Fibroblast of the aortic adventitia (primary cell): ENCODE data around the gene CRLF2. TPM values are rescaled to one million over a fixed set of nuclear protein-coding genes. Genes with fewer than 3 reads are reported as not detected.
"Not testable (repeated sequence)": the region's sequence is repeated elsewhere in the genome, so short reads cannot be mapped to it uniquely, and the experiment has no call there.

Source experiments
- DNase-seq: peaks from one replicate; pipeline ENCODE4 v3.0.0-alpha.2; 2010; ENCODE audit warnings: low read depth
- H3K4me3 ChIP-seq: 2 replicates; pipeline ENCODE4 v1.5.1; 2011; ENCODE audit warnings: low read depth, mild to moderate bottlenecking, control low read depth, low read length, moderate library complexity
- CTCF ChIP-seq: IDR thresholded peaks from 2 replicates; pipeline ENCODE4 v1.5.1; 2011; ENCODE audit warnings: mild to moderate bottlenecking, low read length, control low read depth, inconsistent platforms; ENCODE audit not compliant: insufficient read depth
- total RNA-seq: library from RNA; depleted of rRNA; stranded (reverse); fragments of >200 nt; gene quantifications from 2 replicates; pipeline ENCODE4 v1.2.3, GENCODE V29; 2012; ENCODE audit warnings: low replicate concordance

Gene CRLF2
- not detected in 2 replicates for total RNA-seq

- DNase-seq: no peak
- no peak within 1 kb of the TSS for H3K4me3 ChIP-seq
- TF ChIP-seq CTCF: no peak
These were observed at the start of gene CRLF2 for GRCh38 chrX:1212532-1212931. TSS of gene CRLF2 (minus strand) at chrX:1212649. CDS start at chrX:1212634, 15 bp downstream.

- DNase-seq, H3K4me3 ChIP-seq: not testable (repeated sequence)
These were observed 49.3 kb upstream of the CRLF2 start for GRCh38 chrX:1261771-1262170.

- no peak for DNase-seq
- H3K4me3 ChIP-seq: no peak overlapping the region
- TF ChIP-seq CTCF: no peak
These were observed 48.8 kb upstream of the CRLF2 start for GRCh38 chrX:1261285-1261684.

GRCh38 chrX:1252861-1253260 lies 40.4 kb upstream of the CRLF2 start:
- H3K4me3 ChIP-seq: no peak overlapping the region
- no peak for TF ChIP-seq CTCF
- no peak for DNase-seq

- TF ChIP-seq CTCF: no peak
- no peak for DNase-seq
- no peak overlapping the region for H3K4me3 ChIP-seq
These were observed 36.8 kb upstream of the CRLF2 start for GRCh38 chrX:1249101-1249887.

GRCh38 chrX:1248331-1249061 lies 36.0 kb upstream of the CRLF2 start:
- DNase-seq: no peak
- TF ChIP-seq CTCF: no peak

GRCh38 chrX:1246816-1247215 lies 34.4 kb upstream of the CRLF2 start:
- peak; percentile 45 for TF ChIP-seq CTCF

More at GRCh38 chrX:1248331-1249061, 36.0 kb upstream of the CRLF2 start:
- no peak overlapping the region for H3K4me3 ChIP-seq

More at GRCh38 chrX:1246816-1247215, 34.4 kb upstream of the CRLF2 start:
- DNase-seq: peak; percentile 3
- H3K4me3 ChIP-seq: no peak overlapping the region
